Calu3 (cell line): Measurements from ENCODE around the gene CRTAC1. TPM values are rescaled to one million over a fixed set of nuclear protein-coding genes. Genes with fewer than 3 reads are reported as not detected.

Experiments
- BruUV-seq: library from RNA; stranded (reverse); fragments of 400-500 nt; replicated peaks from 2 replicates; lab custom pipeline; 2021; lab: Mats Ljungman, UMichigan
- CTCF ChIA-PET: fragments of 300-600 bp; sonication (Branson Sonifier 250); formaldehyde crosslinking; loops from one replicate; lab custom pipeline; 2022; ENCODE audit warnings: antibody characterized with exemption; lab: Charles Lee
- DNase-seq: peaks from one replicate; pipeline ENCODE4 v3.0.0; 2022
- H3K27ac Mint-ChIP-seq: one replicate; pipeline ENCODE4 v1.8.0; 2022; ENCODE audit warnings: mixed read lengths; ENCODE audit not compliant: unreplicated experiment
- H3K27me3 Mint-ChIP-seq: one replicate; pipeline ENCODE4 v1.8.0; 2022; ENCODE audit warnings: mixed read lengths; ENCODE audit not compliant: unreplicated experiment
- H3K36me3 Mint-ChIP-seq: one replicate; pipeline ENCODE4 v1.8.0; 2022; ENCODE audit warnings: mild to moderate bottlenecking, moderate library complexity, mixed read lengths; ENCODE audit not compliant: insufficient read depth, unreplicated experiment
- H3K4me1 Mint-ChIP-seq: one replicate; pipeline ENCODE4 v1.8.0; 2022; ENCODE audit warnings: mild to moderate bottlenecking, low read depth, mixed read lengths; ENCODE audit not compliant: unreplicated experiment
- H3K4me3 Mint-ChIP-seq: one replicate; pipeline ENCODE4 v1.8.0; 2022; ENCODE audit warnings: mild to moderate bottlenecking, low read depth, moderate library complexity, mixed read lengths; ENCODE audit not compliant: unreplicated experiment
- H3K9me3 Mint-ChIP-seq: one replicate; pipeline ENCODE4 v1.8.0; 2022; ENCODE audit warnings: low read depth, mixed read lengths; ENCODE audit not compliant: unreplicated experiment
- CTCF ChIP-seq: fragments of 200-600 bp; IDR thresholded peaks from one replicate; pipeline ENCODE4 v1.8.0; 2022; ENCODE audit warnings: antibody characterized with exemption; ENCODE audit not compliant: unreplicated experiment
- intact Hi-C: fragments of 100-400 bp; cut with micrococcal nuclease; formaldehyde crosslinking; loops from one replicate; pipeline ENCODE4 v1.10.0; 2022; ENCODE audit not compliant: unreplicated experiment
- total RNA-seq: library from RNA; stranded (reverse); gene quantifications from 2 replicates; pipeline ENCODE4 v1.2.3, GENCODE V29; 2022

CRTAC1 gene
- total RNA-seq, 1 experiment from 2014 or later: not detected

DNA sequence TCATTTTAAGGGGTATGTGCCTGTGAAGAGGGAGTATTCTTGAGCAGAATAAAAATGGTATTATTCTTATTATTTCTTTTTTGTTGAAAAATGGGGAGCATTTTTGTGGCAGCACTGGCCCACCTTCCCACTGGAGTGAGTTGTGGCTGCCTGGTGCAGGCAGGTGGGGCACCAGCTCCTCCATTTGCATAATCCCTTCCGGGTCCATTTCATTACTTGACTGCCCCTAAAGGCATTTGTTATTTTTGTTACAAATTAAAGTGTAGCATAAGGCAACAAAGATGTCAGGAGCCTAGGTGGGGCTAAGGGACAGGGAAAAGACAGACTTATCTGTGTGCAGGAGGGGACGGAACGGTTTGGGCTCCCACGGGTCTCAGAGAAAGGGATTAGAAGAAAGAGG is 154.0 kb downstream of the CRTAC1 start:
- DNase-seq: no peak
- Mint-ChIP-seq H3K4me1 (peaks cover 10% of the 10 kb centered on the region), H3K4me3 (no peak overlapping the region), H3K9me3 (no peaks in the 10 kb centered on the region), H3K36me3 (no peaks in the 10 kb centered on the region), H3K27ac (no peak overlapping the region), H3K27me3 (no peaks in the 10 kb centered on the region)
- intact Hi-C loops: no loop called here
- no peak for TF ChIP-seq CTCF
- BruUV-seq: no TSS peak
- CTCF ChIA-PET: interaction anchor here (0.7 to 1.0 kb wide), 2 partner anchors 8 to 165 kb away, joined by 3 to 5 read pairs; no protein-coding TSS in a partner anchor

DNA sequence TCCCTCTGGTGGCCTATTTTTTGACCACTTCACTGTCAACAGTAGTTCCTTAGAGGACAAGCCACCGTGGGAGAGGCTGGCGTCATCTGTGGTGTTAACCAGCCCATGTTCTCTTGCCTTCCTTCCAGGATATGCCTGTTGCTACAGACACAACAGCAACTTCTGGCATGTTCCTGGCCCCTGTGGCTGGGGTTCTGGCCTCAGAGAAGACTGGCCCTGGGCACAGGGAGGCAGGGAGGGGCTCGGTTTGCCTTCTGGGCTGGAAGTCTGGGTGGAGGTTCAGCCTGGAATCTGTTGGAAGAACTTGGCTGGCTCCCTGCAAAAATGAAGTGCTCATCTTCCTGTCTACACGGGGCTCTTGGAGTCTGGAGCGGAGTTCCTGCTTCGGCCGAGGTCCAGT is 155.0 kb downstream of the CRTAC1 start:
- H3K9me3 Mint-ChIP-seq: no peaks in the 10 kb centered on the region
- no peaks in the 10 kb centered on the region for H3K36me3 Mint-ChIP-seq
- H3K4me1 Mint-ChIP-seq: peaks cover under 1% of the 10 kb centered on the region
- no peaks in the 10 kb centered on the region for H3K27me3 Mint-ChIP-seq
- H3K4me3 Mint-ChIP-seq: no peak overlapping the region
- no peak for DNase-seq
- intact Hi-C loops: no loop called here
- no peak for TF ChIP-seq CTCF
- BruUV-seq: no TSS peak
- H3K27ac Mint-ChIP-seq: no peak overlapping the region
- CTCF ChIA-PET: interaction anchor here (1.0 kb wide), 1 partner anchor 166 kb away, joined by 3 read pairs; no protein-coding TSS in a partner anchor

DNA sequence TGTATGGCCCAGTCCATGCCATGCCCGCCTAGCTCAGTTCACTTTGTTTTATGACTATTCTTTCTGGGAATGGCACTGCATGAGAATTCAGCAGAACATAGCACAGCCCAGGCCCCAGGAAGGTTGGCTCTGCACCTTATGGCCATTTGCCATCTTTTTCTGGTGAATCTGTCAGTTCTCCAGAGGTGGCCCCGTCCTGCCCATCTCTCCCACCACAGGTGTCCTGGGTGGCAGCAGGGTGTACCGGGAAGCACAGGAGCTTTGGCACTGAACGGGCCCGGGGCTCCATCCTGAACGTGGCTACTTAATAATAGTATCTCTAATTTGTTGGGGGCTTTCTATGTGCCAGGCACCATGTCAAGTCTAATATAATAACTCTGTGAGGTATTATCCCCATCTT is 156.1 kb downstream of the CRTAC1 start:
- no peak overlapping the region for H3K27ac Mint-ChIP-seq
- no peak for DNase-seq
- no peaks in the 10 kb centered on the region for H3K36me3 Mint-ChIP-seq
- intact Hi-C loops: no loop called here
- CTCF ChIA-PET: no interaction called here
- H3K9me3 Mint-ChIP-seq: no peaks in the 10 kb centered on the region
- no TSS peak for BruUV-seq
- H3K4me3 Mint-ChIP-seq: no peak overlapping the region
- H3K4me1 Mint-ChIP-seq: no peaks in the 10 kb centered on the region
- no peaks in the 10 kb centered on the region for H3K27me3 Mint-ChIP-seq
- no peak for TF ChIP-seq CTCF

GRCh38 chr10:97873569-97873968 is 156.9 kb downstream of the CRTAC1 start:
- H3K4me3 Mint-ChIP-seq: no peak overlapping the region
- H3K9me3 Mint-ChIP-seq: no peaks in the 10 kb centered on the region
- CTCF ChIA-PET: no interaction called here
- no peaks in the 10 kb centered on the region for H3K36me3 Mint-ChIP-seq
- intact Hi-C loops: no loop called here
- no peaks in the 10 kb centered on the region for H3K4me1 Mint-ChIP-seq
- no peak for TF ChIP-seq CTCF
- H3K27ac Mint-ChIP-seq: no peak overlapping the region
- no peak for DNase-seq
- H3K27me3 Mint-ChIP-seq: no peaks in the 10 kb centered on the region
- no TSS peak for BruUV-seq
